Measurements from ENCODE around the gene AGAP1.
A peak's percentile ranks its signal among the peaks of the same experiment; 100 is the strongest.

The AGAP1 gene

DNA sequence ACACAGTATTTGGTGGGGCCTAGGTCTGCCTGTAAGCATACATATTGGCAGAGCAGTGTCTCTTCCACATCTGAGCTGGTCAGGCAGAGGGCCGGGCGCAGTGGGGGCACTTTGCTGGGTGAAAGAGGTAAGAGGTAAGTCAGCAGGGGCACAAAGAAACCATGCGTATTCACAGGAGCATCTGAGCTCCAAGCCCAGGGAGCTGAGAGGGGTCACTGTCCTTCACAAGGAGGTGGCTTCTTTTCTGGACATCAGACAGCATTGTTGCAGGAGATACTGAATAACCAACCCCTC is 201.7 kb downstream of the AGAP1 start:
- Histone ChIP-seq H3K36me3 (ENCODE audit: insufficient read depth, low read length) (no peaks in the 10 kb centered on the region), H3K27me3 (ENCODE audit: control insufficient read depth, insufficient read depth, low read length) (no peaks in the 10 kb centered on the region), H3K4me2 (ENCODE audit: low read length) (no peak overlapping the region), H3K4me1 (ENCODE audit: control insufficient read depth, insufficient read depth, low read length) (no peaks in the 10 kb centered on the region), H3K4me3 (ENCODE audit: low read length) (no peak overlapping the region), H3K9me3 (replicated peaks; ENCODE audit: low read length) (no peaks in the 10 kb centered on the region), H3K9ac (ENCODE audit: low read depth, low read length) (no peak overlapping the region)

GRCh38 chr2:235697041-235697440 is 203.2 kb downstream of the AGAP1 start:
- H3K9ac ChIP-seq (ENCODE audit: low read depth, low read length), result no peak overlapping the region
- H3K36me3 ChIP-seq (ENCODE audit: insufficient read depth, low read length), result no peaks in the 10 kb centered on the region
- H3K27me3 ChIP-seq (ENCODE audit: control insufficient read depth, insufficient read depth, low read length), result no peaks in the 10 kb centered on the region
- H3K4me1 ChIP-seq (ENCODE audit: control insufficient read depth, insufficient read depth, low read length), result no peaks in the 10 kb centered on the region
- no peak overlapping the region for H3K4me2 ChIP-seq (ENCODE audit: low read length)
- H3K4me3 ChIP-seq (ENCODE audit: low read length), result no peak overlapping the region
- H3K9me3 ChIP-seq (replicated peaks; ENCODE audit: low read length), result no peaks in the 10 kb centered on the region

GRCh38 chr2:235698028-235698427 is 204.2 kb downstream of the AGAP1 start:
- Histone ChIP-seq H3K4me2 (ENCODE audit: low read length) (no peak overlapping the region), H3K4me1 (ENCODE audit: control insufficient read depth, insufficient read depth, low read length) (peaks cover 9% of the 10 kb centered on the region), H3K9me3 (replicated peaks; ENCODE audit: low read length) (no peaks in the 10 kb centered on the region), H3K27me3 (ENCODE audit: control insufficient read depth, insufficient read depth, low read length) (no peaks in the 10 kb centered on the region), H3K9ac (ENCODE audit: low read depth, low read length) (no peak overlapping the region), H3K36me3 (ENCODE audit: insufficient read depth, low read length) (no peaks in the 10 kb centered on the region), H3K4me3 (ENCODE audit: low read length) (no peak overlapping the region)

DNA sequence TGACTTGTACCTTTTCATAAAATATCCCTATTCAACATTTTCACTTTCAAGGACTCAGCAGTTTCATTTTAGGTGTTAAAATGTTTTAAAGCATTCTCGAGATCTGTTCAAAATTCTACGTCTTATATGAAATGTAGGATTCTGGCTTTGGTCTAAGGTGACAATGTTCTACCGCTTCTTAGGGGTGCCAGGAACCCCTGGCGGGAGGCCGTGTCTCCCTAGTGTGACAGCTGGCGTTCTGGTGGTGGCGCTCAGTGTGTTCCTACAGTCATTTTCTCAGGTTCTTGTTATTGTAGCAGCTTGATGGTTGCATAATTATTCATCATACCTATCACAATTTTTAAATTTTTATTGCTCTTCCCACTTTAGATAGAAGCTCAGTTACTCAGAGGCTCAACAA is 204.6 kb downstream of the AGAP1 start:
- no peak overlapping the region for H3K4me3 ChIP-seq (ENCODE audit: low read length)
- no peaks in the 10 kb centered on the region for H3K36me3 ChIP-seq (ENCODE audit: insufficient read depth, low read length)
- H3K9ac ChIP-seq (ENCODE audit: low read depth, low read length), result no peak overlapping the region
- no peaks in the 10 kb centered on the region for H3K27me3 ChIP-seq (ENCODE audit: control insufficient read depth, insufficient read depth, low read length)
- H3K9me3 ChIP-seq (replicated peaks; ENCODE audit: low read length), result no peaks in the 10 kb centered on the region
- H3K4me1 ChIP-seq (ENCODE audit: control insufficient read depth, insufficient read depth, low read length), result peaks cover 9% of the 10 kb centered on the region
- no peak overlapping the region for H3K4me2 ChIP-seq (ENCODE audit: low read length)

- peaks cover 9% of the 10 kb centered on the region for H3K4me1 ChIP-seq (ENCODE audit: control insufficient read depth, insufficient read depth, low read length)
- no peaks in the 10 kb centered on the region for H3K9me3 ChIP-seq (replicated peaks; ENCODE audit: low read length)
- no peak overlapping the region for H3K9ac ChIP-seq (ENCODE audit: low read depth, low read length)
- no peaks in the 10 kb centered on the region for H3K36me3 ChIP-seq (ENCODE audit: insufficient read depth, low read length)
- H3K27me3 ChIP-seq (ENCODE audit: control insufficient read depth, insufficient read depth, low read length), result no peaks in the 10 kb centered on the region
- H3K4me3 ChIP-seq (ENCODE audit: low read length), result no peak overlapping the region
- no peak overlapping the region for H3K4me2 ChIP-seq (ENCODE audit: low read length)
Measured at GRCh38 chr2:235699576-235699975, 205.7 kb downstream of the AGAP1 start.

- Histone ChIP-seq H3K4me2 (ENCODE audit: low read length) (no peak overlapping the region), H3K36me3 (ENCODE audit: insufficient read depth, low read length) (no peaks in the 10 kb centered on the region), H3K4me3 (ENCODE audit: low read length) (no peak overlapping the region), H3K4me1 (ENCODE audit: control insufficient read depth, insufficient read depth, low read length) (peaks cover 9% of the 10 kb centered on the region), H3K9me3 (replicated peaks; ENCODE audit: low read length) (no peaks in the 10 kb centered on the region), H3K27me3 (ENCODE audit: control insufficient read depth, insufficient read depth, low read length) (no peaks in the 10 kb centered on the region), H3K9ac (ENCODE audit: low read depth, low read length) (no peak overlapping the region)
Measured at GRCh38 chr2:235701206-235701981, 207.6 kb downstream of the AGAP1 start.

GRCh38 chr2:235702186-235702585 is 208.3 kb downstream of the AGAP1 start:
- Histone ChIP-seq H3K9ac (ENCODE audit: low read depth, low read length) (peak overlapping the region; percentile 4), H3K4me2 (ENCODE audit: low read length) (no peak overlapping the region), H3K27me3 (ENCODE audit: control insufficient read depth, insufficient read depth, low read length) (no peaks in the 10 kb centered on the region), H3K36me3 (ENCODE audit: insufficient read depth, low read length) (no peaks in the 10 kb centered on the region), H3K4me3 (ENCODE audit: low read length) (no peak overlapping the region), H3K9me3 (replicated peaks; ENCODE audit: low read length) (no peaks in the 10 kb centered on the region), H3K4me1 (ENCODE audit: control insufficient read depth, insufficient read depth, low read length) (peaks cover 9% of the 10 kb centered on the region)

- Histone ChIP-seq H3K9ac (ENCODE audit: low read depth, low read length) (no peak overlapping the region), H3K4me2 (ENCODE audit: low read length) (no peak overlapping the region), H3K4me3 (ENCODE audit: low read length) (no peak overlapping the region), H3K4me1 (ENCODE audit: control insufficient read depth, insufficient read depth, low read length) (peaks cover 12% of the 10 kb centered on the region), H3K27me3 (ENCODE audit: control insufficient read depth, insufficient read depth, low read length) (no peaks in the 10 kb centered on the region), H3K9me3 (replicated peaks; ENCODE audit: low read length) (no peaks in the 10 kb centered on the region), H3K36me3 (ENCODE audit: insufficient read depth, low read length) (no peaks in the 10 kb centered on the region)
Measured at GRCh38 chr2:235703711-235704295, 210.0 kb downstream of the AGAP1 start.

- Histone ChIP-seq H3K9ac (ENCODE audit: low read depth, low read length) (no peak overlapping the region), H3K4me1 (ENCODE audit: control insufficient read depth, insufficient read depth, low read length) (peaks cover 25% of the 10 kb centered on the region), H3K36me3 (ENCODE audit: insufficient read depth, low read length) (no peaks in the 10 kb centered on the region), H3K27me3 (ENCODE audit: control insufficient read depth, insufficient read depth, low read length) (no peaks in the 10 kb centered on the region), H3K4me2 (ENCODE audit: low read length) (no peak overlapping the region), H3K4me3 (ENCODE audit: low read length) (no peak overlapping the region), H3K9me3 (replicated peaks; ENCODE audit: low read length) (no peaks in the 10 kb centered on the region)
Measured at GRCh38 chr2:235705296-235705695, 211.5 kb downstream of the AGAP1 start.

DNA sequence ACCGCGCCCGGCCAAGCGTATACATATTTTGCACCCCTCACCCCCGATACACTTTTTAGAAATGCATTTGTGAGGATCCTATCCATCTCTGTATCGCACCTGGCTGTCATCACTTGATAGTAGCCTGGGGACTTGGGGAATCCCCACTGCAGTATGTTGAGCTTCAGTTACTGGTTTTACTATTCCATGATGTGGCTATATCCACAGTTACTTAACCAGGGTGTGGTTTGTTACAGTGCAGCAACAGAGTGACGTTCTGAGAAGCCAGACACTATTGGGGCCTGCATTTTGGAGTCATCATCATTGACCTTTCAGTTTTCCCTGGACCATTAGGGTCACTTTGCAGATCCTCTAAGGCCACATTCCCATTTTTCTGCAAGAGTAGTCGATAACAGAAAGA is 212.7 kb downstream of the AGAP1 start:
- Histone ChIP-seq H3K36me3 (ENCODE audit: insufficient read depth, low read length) (peaks cover 11% of the 10 kb centered on the region), H3K27me3 (ENCODE audit: control insufficient read depth, insufficient read depth, low read length) (no peaks in the 10 kb centered on the region), H3K9ac (ENCODE audit: low read depth, low read length) (no peak overlapping the region), H3K9me3 (replicated peaks; ENCODE audit: low read length) (no peaks in the 10 kb centered on the region), H3K4me1 (ENCODE audit: control insufficient read depth, insufficient read depth, low read length) (peaks cover 25% of the 10 kb centered on the region), H3K4me2 (ENCODE audit: low read length) (no peak overlapping the region), H3K4me3 (ENCODE audit: low read length) (no peak overlapping the region)

DNA sequence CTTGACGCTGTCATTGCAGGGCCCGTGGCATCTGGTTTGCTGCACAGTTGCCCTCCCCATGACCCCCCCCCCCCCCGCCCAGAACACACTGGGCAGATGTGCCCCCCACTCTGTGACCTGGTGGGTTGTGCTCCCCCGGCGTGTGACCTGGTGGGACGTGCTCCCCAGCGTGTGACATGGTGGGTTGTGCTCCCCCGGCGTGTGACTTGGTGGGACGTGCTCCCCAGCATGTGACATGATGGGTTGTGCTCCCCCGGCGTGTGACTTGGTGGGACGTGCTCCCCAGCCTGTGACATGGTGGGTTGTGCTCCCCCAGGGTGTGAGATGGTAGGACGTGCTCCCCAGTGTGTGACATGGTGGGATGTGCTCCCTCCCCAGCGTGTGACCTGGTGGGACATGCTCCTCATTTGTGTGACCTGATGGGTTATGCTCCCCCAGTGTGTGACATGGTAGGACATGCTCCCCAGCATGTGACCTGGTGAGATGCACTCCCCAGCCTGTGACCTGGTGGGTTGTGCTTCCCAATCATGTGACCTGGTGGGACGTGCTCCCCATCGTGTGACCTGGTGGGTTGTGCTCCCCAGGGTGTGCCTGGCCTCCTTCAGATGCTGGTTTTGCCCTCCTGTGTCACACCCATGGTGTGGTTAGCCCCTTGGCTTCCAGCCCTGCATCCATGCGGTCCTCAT is 213.7 kb downstream of the AGAP1 start:
- Histone ChIP-seq H3K36me3 (ENCODE audit: insufficient read depth, low read length) (peaks cover 11% of the 10 kb centered on the region), H3K4me2 (ENCODE audit: low read length) (no peak overlapping the region), H3K4me3 (ENCODE audit: low read length) (no peak overlapping the region), H3K27me3 (ENCODE audit: control insufficient read depth, insufficient read depth, low read length) (no peaks in the 10 kb centered on the region), H3K9ac (ENCODE audit: low read depth, low read length) (no peak overlapping the region), H3K4me1 (ENCODE audit: control insufficient read depth, insufficient read depth, low read length) (peaks cover 20% of the 10 kb centered on the region), H3K9me3 (replicated peaks; ENCODE audit: low read length) (no peaks in the 10 kb centered on the region)
